NCI-H345 (cell line): Measurements from ENCODE around the gene VARS1.

ENCODE experiments used
- DNase-seq: peaks from one replicate; lab custom pipeline; 2025; lab: John Stamatoyannopoulos, UW

The VARS1 gene

DNA sequence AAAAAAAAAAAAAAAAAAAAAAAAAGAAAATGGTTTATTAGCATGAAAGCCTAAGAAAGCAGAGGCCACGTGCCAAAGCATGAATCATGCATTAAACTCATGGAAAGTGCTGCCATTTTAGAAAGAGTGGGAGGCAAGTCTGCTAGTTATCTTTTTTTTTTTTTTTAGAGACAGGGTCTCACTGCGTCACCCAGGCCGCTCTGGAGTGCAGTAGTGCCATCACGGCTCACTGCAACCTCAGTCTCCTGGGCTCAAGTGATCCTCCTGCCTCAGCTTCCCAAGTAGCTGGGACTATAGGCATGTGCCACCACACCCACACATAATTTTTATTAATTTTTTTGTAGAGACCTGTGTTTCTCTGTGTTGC lies 23.6 kb downstream of the VARS1 start:
- no peak for DNase-seq

DNA sequence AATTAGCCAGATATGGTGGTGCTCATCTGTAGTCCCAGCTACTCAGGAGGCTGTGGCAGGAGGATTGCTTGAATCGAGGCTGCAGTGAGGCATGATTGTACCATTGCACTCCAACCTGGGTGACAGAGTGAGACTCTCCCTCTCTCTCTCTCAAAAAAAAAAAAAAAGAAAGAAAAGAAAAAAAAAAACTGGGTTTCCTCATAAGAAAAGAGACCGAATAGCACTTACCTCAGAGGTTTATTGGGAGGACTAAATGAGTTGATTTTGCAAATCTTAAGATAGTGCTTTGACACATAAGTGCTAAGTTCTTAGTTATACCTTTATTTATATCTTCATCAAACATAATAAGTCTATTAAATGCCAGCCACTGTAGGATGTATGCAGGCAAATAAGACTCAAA lies 24.7 kb downstream of the VARS1 start:
- no peak for DNase-seq

- peak; percentile 47 for DNase-seq
Measured at GRCh38 chr6:31769684-31770371, 25.7 kb downstream of the VARS1 start.

DNA sequence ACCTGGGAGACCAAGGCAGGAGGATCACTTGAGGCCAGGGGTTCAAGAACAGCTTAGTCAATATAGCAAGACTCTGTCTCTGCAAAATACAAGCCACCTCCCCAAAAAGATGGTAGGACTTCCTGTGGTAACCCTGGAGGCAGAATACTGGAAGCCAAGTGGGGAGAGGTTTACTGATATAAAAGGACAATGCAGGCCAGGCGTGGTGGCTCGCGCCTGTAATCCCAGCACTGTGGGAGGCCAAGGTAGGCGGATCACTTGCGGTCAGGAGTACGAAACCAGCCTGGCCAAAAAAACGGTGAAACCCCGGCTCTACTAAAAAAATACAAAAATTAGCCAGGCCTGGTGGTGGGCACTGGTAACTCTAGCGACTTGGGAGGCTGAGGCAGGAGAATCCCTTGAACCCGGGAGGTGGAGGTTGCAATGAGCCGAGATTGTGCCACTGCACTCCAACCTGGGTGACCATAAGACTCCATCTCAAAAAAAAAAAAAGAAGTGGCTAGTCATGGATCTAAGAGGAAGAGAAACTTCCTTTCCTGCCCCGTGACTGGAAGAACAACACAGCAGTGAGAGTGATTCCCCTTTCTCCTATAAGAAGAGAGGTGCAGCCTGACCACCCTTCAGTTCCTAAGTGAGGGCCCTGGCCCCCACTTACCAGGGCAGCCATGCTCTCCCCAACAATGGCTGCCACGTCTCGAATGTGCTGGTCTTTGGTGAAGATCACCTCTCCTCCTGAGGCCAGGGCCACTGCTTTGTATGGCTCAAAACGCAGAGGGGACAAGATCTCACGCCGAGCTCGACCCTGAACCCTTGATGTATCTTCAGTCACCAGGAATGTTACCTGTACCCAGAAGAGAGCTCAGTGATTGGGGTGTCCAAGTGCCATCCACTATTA lies 26.9 kb downstream of the VARS1 start:
- no peak for DNase-seq

GRCh38 chr6:31767096-31767645 lies 28.4 kb downstream of the VARS1 start:
- no peak for DNase-seq

DNA sequence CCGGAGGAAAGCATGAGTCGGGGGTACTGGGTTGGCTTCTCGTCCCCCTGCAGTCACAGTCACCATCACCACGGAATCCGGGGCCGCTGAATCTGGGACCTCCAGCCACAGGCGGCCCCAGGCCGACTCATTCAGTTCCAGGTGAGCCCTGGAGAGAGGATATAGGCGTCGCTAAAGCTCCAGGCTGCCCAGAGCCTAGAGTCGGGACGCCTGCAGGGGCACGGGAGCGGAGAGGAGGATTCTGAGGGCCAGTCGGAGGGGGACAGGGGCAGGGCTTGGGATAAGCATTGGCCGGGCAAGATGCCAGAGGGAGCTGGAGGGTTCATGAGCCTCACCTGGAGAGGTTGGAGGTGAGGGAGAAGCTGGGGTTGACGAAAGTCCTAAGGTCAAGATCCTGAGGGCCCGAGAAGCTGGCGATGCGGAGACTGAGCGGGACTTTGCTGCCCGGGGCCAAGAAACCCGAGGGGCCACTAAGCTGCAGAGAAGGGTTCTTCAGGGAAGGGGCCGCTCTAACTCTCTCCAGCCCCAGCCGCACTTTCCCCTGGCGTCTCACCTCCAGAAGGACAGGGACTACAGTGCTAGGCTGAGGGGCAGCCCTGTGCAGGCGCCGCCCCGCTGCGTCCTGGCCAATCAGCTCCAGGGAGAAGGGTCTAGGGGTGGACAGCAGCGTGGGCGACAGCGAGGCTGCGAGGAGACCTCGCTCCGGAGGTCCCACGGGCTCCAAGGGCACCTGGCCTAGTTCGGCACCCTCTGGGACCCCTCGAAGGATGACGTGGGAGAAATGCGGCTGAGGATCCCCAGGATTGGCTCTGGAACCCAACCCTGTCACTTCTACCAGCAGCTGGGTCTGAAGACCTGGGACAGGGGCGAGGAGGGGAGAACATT lies 29.4 kb downstream of the VARS1 start:
- no peak for DNase-seq

GRCh38 chr6:31765559-31765909 lies 30.0 kb downstream of the VARS1 start:
- DNase-seq = no peak

DNA sequence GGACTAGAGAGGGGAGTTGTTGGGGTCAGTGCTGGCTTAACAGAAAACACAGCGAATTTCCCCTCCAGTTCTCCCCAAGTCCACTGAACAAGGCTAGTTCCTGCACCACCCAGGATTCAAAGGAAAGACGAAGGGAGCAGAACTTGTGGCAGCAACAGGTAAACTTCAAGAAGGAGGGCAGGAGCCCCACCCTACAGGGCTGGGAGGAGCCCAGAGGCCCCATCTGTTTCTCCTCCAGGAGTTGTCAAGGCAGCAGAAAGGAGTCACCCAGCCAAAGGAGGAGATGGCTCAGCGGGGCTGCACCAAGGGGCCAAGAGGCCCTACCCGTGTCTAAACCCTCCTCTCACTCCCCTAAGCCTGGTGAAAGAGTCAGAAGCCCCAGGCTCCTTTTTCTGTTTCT lies 31.4 kb downstream of the VARS1 start:
- DNase-seq = no peak

- no peak for DNase-seq
Measured at GRCh38 chr6:31763619-31763940, 32.0 kb downstream of the VARS1 start.

DNA sequence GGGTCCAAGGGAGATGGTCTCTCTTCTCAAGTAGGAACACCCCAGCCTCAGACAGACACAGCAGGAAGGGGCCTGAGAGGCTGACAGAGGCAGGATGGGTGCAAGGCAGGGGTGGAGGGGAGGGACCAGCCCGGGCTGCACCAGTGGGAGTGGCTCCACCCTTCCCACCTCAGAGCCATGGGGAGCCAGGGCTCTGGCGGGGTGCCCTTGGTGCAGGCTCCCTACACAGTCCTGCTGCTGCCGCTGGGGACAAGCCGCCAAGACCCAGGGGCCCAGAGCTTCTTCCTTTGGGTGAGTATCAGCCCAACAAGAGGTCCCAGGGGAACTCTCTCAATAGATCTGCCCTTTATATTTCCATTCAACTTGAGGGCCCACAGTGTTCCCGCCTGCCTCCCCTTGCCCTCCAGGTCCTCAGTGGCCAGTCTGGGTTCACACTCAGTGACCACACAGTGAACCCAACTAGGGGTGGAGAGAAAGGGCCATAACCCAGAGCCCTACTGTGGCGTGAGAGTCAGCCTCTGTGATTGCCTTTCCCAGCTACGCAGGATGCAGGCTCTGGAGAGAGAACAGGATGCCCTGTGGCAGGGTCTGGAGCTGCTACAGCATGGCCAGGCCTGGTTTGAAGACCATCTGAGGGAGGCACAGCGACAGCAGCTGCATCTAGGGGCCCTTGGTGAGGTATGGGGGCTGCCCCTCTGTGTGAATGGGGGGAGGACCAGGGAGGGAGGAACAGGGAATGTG lies 32.5 kb downstream of the VARS1 start:
- DNase-seq = no peak

DNA sequence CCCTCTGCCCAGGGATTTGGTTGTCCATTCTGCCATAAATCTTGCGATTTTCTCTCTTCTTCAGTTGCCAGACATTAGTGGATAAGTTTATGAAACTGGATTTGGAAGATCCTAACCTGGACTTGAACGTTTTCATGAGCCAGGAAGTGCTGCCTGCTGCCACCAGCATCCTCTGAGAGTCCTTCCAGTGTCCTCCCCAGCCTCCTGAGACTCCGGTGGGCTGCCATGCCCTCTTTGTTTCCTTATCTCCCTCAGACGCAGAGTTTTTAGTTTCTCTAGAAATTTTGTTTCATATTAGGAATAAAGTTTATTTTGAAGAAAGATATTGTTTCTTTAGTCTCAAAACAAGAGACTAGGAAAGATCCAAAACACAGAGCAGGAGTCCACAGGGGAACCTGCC lies 33.2 kb downstream of the VARS1 start, which contains the start of gene SAPCD1:
SAPCD1 (plus strand) TSS at position 301 of the 400 bp plus-strand sequence. CDS start 399 bp downstream, outside the sequence.
- no peak for DNase-seq

GRCh38 chr6:31761343-31761742 lies 34.2 kb downstream of the VARS1 start:
- no peak for DNase-seq

DNA sequence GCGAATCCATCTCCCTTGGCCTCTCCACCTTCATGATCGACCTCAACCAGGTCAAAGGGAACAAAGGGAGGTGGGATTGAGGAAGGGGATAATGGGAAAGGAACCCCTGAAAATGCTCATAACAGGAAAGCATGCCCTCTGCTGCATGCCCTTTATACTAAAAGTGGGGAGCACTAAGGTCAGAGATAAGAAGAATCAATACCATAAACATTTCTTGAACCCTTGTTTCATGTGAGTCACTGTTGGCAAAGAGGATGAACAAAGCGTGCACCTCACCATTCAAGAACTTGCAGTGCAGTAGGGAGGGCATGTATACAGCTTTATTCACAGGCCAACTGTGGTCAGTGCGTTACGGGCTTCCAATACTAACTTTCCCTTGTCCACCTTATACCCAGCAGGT lies 34.8 kb downstream of the VARS1 start:
- DNase-seq = no peak

GRCh38 chr6:31758281-31758680 lies 37.3 kb downstream of the VARS1 start:
- DNase-seq = no peak

DNA sequence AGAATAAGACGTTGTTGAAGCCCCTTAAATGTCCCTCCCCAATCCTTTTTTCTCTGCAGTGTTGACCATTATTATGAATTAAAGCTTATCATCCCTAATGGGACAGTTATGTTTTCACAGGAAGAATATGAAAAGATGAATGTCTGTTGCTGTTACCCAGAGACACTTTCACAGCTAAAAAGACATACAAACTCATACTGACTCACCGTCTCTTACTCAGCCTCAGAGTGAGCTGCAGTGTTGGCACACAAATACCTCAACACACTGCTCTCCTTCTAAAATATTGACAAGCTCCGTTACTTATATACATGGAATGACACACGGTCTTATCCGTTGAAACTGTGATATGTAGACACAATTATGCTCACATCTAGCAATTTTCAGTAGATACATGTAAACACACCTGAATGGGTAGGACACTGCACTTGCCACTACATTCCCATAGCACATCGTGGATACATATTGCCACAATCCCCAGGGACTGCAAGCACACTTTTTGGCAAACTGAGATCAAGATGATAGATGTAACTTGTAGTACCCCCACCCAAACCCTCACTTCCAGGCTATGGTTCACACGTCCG lies 42.7 kb downstream of the VARS1 start:
- no peak for DNase-seq

DNA sequence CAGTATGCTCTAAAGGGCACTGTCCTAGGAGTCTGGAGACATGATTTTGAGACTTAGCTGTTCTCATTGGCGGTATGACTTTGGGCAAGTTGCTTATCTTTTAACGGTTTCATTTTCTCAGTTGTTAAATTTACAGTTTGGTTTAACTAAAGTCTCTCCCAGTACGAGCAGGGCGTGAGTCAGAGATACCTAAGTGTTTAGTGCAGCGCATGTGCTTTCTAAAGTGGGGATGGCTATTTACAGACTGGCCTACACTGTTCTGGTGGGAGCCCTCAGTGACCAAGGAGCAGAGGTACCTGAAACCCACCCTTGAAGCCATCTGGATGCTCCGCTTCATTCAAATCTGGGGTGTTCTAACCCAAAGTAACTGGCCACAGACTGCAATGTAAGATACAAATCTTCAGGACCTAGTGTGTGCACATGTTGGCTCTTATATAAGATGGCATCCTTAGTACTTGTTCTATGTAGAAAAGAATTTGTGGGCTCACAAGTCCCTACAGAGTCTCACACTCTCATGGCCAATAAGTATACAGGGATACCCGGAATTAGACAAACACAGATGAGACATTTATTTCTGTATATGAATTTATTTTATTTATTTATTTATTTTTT lies 45.0 kb downstream of the VARS1 start:
- no peak for DNase-seq

- no peak for DNase-seq
Measured at GRCh38 chr6:31749301-31750036, 46.1 kb downstream of the VARS1 start.
